ENCODE data around the gene FOXC1. TPM values are rescaled to one million over a fixed set of nuclear protein-coding genes. Genes with fewer than 3 reads are reported as not detected.

The FOXC1 gene
- total RNA-seq, 1 experiment from 2014 or later = 10.2 TPM

DNA sequence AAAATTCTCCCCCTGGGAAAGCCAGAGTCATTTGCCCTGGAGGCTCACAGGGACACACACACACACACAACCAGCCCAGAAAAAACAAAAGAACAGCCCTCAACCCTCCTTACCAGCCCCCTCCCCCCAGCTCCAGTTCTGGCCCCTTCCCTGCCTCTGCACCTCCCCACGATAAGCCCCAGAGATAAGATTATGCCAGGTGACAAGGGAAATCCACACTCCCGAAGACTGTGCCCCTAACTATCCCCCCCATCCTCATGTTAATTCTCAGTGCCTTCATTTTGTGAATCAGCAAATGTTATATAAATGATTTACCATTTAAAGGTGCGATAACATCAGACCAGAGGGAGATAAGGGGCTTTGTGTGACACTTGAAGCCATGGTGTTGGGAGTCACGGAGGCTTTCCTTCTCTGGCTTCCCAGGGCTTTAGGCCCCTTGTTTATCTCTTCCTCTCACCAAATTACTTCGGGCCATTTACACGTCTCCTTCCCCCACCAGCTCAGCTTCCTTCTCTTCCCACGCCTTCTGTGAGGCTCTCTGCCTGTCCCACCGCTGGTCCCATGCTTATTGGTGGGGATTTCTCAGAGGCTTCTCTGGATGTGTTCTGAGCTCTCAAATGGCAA, 12.5 kb upstream of the FOXC1 start:
- DNase-seq (ENCODE audit: low spot score) = no peak
- in situ Hi-C loops (cut with HindIII; ENCODE audit: low sequenced_read_pairs) = no loop called here

DNA sequence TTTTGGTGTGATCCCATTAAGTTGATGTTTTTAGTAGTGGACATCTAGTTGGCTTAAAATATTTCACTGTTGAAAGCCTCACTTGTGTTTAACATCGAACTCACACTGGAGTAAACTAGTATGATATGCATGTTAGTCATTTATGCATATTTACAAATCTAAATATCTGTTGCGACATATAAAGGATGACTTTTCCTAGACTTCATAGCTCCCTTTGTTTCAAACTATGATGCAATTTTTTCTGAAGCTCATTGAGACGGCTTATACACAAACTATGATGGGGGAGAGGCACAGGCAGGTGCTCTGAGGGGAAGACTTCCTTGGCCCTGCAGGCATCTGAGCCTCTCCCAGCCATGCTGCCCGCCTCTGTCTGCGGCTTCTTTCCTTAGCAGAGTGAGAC, 11.8 kb upstream of the FOXC1 start:
- DNase-seq (ENCODE audit: low spot score) = no peak
- in situ Hi-C loops (cut with HindIII; ENCODE audit: low sequenced_read_pairs) = no loop called here

DNA sequence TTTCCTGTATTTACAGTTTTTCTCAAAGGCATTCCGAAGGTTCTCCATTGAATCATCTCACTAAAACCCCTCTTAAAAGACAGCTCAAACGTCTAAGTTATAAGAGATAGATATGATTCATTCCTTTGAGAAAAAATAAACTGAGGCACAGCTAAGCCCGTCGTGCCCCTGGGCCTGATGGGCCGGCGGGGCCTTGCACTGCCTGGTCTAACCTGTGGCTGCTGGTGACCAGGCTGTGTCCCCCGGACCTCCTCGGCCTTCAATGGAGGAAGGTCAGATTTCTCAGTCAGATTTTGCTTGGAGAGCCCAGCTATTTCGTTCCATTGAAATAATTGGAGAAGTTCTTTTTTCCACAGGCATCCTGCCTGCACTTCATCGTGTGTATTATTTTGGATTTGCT, 11.3 kb upstream of the FOXC1 start:
- in situ Hi-C loops (cut with HindIII; ENCODE audit: low sequenced_read_pairs) = no loop called here
- DNase-seq (ENCODE audit: low spot score) = no peak

DNA sequence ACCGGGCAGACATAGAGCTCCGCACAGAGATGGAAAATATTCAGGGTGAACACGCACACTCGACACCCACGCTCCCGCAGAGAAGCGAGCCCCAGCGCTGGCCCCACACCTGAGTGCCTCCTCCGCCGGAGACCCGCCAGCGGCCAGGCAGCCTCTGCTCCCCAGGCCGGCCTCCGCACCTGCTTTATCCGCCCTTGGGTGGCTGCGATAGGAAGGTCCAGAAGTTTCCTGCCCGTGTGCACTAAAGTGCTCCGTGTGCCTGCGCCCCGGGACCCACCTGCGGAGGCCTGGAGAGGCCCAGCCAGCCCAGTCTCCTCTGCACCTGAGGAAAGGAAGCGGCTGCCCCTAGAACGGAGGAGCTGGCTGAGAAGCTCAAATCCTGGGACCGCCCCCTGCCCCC, 10.8 kb upstream of the FOXC1 start:
- no peak for DNase-seq (ENCODE audit: low spot score)
- in situ Hi-C loops (cut with HindIII; ENCODE audit: low sequenced_read_pairs) = no loop called here

DNA sequence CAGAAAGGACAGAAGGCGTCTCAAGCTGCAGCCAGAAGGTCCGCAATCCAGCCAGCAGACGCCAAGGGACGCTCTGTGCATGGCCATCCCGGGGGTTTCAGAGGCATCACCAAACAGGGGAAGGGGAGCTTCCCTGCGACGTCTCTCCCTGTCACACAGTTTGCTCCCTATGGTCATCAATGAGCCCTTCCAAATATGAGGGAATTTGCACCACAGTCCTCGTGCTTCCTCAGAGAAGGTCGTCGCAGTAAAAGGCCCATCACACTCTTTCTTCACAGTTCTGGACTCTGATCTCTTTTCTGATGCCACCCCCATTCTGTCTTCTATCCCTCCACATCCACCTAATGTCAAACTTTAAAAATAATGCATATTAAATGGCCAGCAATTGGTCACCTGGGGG, 10.2 kb upstream of the FOXC1 start:
- in situ Hi-C loops (cut with HindIII; ENCODE audit: low sequenced_read_pairs) = no loop called here
- no peak for DNase-seq (ENCODE audit: low spot score)

DNA sequence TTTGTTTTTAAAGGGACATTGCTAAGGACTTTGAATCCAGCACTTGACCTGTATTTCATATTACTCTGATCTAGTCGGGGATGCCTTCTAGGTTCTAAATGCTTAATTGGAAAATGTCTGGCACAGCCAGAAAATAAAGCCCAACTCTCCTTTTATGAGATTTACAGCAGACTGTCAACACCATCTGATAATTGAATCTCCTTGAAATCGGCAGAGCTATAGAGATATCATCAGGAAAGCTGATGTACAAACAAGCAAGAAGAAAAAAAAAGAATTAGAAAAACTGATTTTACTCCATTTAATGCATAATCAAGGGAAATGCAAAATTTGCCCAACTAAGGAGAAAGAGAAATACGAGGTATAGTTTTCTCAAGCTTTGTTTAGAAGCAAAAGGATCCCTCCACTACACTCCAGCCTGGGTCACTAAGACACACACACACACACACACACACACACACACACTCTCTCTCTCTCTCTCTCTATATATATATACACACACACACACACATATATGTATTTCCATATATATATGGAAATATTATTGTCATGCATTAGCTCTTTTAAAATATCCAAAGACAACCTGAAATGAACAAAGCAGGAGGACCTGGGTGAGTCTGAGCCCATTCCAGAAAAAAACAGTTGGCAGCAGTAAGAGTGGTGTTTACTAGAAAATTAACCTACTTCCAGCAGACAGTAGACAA, 9.5 kb upstream of the FOXC1 start:
- no peak for DNase-seq (ENCODE audit: low spot score)
- in situ Hi-C loops (cut with HindIII; ENCODE audit: low sequenced_read_pairs) = no loop called here

DNA sequence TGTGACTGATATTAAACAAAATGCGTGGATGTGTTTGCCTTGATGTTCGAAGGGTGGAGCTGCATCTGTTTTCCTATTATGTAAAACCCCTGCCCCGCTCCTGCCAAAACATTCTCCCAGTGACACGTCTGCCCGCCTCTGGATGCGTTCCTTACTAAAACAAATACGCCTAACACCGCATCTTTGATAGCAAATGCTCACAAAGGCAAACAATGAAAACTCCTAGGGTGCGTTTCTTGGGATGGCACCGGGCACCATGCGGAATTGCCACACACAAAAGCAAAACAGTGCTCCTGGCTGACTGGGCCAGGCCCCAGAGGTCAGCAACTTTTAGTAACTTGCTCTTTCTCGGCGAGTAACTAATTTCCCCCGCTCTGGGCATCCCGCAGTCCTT, 9.0 kb upstream of the FOXC1 start:
- DNase-seq (ENCODE audit: low spot score) = no peak
- in situ Hi-C loops (cut with HindIII; ENCODE audit: low sequenced_read_pairs) = no loop called here

DNA sequence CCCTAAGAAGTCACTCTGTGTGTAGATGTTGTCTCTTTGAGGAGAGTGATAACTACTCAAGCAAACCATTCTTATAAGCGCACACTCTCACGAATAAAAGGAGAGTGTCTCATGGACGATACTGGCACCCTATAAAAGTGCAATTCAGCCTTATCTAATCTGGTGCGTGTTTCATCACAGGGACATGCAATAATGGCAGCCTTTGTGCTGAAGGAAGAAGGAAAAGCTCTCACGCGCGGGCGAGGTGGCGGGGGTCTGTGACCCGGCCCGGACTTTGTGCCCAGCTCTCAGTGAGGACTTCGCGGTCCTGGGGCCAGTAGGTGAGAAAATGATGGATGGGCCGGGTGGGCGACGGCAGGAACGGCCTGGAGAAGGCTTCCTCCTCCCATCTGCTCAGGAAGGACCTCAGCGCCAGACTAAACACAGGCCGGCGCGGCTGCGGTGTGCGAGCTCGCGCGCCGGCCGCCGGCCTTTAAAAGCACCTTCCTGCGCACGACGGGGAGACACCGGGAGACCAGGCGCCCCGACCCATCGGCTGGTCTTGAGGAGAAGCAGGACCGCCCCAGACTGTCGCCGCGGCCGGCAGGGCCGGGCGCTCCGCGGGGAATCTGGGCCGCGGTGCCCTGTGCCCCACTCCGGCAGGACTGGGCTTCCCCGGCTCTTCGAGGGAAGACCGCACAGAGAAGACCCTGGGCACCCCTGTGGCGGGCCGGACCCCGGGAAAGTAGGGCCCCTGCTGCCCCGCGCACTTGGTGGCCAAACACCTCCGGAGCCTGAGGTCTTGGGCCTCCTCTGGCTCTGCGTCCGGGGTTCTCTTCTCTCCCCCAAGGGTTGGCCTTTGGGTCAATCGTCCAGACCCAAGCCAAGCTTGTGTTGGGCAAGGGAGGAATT, 8.3 kb upstream of the FOXC1 start:
- no peak for DNase-seq (ENCODE audit: low spot score)
- in situ Hi-C loops (cut with HindIII; ENCODE audit: low sequenced_read_pairs) = no loop called here

DNA sequence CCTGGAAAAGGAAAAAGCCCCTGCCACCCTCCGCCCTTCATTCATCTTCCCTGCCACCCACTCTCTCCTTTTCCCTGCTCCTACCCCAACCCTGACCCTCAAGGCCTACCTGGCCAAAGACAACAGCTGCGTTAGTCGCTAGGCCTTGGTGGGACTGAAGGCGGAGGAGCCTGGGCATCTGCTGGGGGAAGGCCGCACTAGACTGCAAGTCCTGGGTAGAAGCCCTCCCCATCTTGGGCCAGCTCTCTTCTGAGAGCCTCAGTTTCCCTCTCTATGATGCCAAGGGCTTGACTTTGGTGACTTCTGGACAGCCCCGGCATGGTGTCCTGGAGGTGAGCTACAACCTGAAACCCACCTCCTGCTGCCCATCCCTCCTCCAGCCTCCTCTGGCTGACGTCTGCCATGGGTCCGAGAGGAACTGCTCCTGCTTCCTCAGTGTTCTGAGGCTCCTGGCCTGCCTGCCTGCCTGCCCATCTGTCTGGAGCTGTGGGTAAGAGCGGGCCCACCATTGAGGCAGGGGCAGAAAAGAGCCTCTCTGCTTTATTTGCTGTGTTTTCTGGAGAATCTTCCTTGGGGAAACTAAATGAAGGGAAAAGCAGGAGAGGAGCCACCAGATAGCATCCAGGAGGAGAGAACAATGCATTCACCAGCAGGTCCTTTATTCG, 7.5 kb upstream of the FOXC1 start:
- in situ Hi-C loops (cut with HindIII; ENCODE audit: low sequenced_read_pairs) = no loop called here
- DNase-seq (ENCODE audit: low spot score) = no peak

DNA sequence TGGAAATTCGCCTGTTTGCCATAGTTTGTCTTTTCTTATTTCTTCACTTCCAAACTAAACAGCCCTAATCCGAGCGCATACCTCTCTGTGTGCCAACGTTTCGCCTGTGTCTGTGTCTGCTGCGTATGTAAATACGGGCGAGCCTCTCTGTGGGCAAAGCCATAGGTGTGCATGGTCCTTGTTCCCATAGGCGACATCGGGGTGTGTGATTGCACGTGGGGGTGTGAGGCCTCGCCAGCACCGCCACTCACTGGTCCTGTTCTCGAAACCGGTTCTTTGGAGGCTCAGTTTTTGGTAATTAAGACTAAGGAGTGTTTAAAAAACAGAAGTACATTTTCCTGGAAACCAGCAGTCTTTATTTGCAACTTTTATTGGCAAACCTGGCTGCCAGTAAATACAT, 6.0 kb upstream of the FOXC1 start:
- DNase-seq (ENCODE audit: low spot score) = no peak
- in situ Hi-C loops (cut with HindIII; ENCODE audit: low sequenced_read_pairs) = no loop called here

DNA sequence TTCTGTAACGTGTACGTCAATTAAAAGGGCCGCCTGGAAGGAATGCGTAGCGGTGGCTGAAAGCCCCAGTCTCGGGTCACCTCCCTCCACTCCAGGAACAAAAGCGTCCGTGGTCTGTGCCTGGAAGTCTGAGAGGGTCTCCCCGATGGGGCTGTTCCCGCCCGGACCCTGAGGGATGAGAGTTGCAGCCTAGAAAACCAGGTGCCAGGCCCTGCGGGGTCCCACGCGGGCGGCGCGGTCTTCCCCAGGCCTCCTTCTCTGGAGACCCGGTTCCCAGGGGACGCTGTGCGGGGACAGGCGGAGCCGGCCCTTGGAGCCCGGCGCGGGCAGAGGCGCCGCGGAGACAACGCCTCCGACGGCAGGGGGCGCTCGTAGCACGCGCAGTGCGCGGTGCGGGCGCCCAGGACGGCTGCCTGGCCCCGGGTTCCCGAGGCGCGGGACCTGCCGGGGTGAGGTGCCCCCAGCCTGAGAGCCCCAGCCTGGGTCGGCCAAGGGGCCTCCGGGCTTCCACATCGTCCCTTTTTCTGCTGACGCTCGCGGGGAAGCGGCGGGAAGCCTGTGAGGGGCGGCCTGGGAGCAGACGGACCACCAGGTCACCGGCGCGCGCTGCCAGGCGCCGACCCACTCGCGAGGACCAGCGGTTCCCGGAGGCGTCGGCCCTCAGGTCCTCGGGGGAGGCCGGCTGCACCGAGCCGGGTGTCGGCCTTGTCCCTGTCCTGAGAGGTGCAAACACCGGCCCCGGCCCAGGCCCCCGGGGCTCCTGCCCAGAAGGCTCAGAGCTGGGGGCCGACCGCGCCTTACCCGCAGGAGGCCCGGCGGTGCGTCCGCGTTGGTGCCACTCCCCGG, 5.3 kb upstream of the FOXC1 start:
- in situ Hi-C loops (cut with HindIII; ENCODE audit: low sequenced_read_pairs) = no loop called here
- peak; percentile 33 for DNase-seq (ENCODE audit: low spot score)

DNA sequence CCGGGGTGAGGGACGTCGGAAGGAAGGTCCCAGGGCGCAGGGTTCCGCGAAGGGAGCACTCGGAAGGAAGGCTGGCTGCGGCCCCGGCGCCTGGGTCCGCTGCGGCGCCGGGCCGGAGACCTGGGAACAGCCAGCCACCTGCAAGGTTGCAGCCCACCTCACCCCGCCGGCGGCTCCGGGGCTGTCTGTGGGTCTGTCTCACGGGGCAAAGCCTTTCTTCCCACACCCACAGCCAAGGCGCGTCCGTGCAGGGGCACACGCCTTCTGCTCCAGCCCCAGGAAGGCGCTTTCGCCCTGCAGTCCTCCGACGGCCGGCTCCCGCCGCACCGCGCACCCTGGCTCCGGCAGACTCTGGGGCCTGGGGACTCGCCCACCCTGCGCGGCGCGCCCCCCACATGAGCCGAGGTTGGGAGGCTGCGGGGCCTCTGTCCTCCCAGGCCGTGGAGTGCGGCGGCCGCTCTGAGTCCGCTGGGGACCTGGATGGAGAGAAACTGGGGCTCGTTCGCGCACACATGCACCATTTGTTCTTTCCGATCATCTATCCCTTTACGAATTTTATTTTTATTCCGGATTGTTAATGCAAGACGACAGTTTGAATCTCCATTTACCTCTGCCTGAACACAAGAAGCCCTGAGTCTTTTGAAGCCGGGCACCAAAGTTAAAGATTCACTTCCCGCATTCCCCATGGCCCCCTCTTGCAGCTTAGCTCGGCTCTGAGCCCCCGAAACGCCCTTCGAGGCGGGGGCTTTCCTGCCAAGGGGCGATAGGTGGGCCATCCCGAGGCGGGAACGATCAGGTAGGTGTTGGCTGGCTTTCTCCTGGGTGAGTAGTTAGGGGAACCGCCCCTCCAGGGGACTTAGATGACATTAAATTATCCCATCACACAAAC, 4.5 kb upstream of the FOXC1 start:
- in situ Hi-C loops (cut with HindIII; ENCODE audit: low sequenced_read_pairs) = no loop called here
- no peak for DNase-seq (ENCODE audit: low spot score)

DNA sequence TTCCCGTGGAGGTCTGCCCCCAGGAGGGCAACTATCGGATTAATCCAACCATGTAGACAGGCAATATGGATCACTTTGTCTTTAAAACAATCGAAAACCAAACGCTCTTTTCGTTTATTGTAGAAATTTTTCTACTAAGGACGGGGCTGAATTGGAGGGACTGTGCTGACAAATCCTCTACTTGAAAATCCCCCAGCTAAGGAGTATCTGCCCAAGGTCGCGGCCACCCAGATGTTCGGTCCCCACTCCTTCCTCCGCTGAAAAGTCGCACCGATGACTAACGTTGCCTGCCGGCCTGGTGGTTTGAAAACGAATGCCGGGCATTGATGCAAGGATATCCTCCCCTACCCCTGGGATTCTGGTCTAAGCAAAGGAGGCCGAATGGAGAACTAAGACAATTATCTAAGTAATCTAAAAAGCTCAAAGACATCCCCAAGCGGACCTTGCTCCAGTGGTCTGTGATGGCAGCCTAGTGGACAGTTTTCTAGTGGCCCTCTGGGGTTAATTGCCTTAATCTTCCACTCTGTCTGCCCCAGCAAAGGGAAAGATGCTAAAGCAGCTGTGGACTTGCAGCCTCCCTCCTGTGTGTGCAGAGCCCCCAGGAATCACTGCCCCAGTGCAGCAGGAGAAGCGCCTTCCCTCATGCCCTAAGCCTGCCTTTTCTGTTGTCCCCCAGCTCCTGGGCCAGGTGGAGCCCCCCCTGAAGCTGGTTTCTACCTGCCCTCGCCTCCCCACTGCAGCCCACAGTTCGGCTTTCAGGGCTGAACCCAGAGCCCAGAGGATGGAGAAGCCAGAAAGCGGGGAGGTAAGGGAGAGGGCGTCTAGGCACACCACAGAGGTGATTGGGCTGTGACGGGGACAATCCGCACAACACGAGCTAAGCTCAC, 3.6 kb upstream of the FOXC1 start:
- in situ Hi-C loops (cut with HindIII; ENCODE audit: low sequenced_read_pairs) = no loop called here
- no peak for DNase-seq (ENCODE audit: low spot score)

DNA sequence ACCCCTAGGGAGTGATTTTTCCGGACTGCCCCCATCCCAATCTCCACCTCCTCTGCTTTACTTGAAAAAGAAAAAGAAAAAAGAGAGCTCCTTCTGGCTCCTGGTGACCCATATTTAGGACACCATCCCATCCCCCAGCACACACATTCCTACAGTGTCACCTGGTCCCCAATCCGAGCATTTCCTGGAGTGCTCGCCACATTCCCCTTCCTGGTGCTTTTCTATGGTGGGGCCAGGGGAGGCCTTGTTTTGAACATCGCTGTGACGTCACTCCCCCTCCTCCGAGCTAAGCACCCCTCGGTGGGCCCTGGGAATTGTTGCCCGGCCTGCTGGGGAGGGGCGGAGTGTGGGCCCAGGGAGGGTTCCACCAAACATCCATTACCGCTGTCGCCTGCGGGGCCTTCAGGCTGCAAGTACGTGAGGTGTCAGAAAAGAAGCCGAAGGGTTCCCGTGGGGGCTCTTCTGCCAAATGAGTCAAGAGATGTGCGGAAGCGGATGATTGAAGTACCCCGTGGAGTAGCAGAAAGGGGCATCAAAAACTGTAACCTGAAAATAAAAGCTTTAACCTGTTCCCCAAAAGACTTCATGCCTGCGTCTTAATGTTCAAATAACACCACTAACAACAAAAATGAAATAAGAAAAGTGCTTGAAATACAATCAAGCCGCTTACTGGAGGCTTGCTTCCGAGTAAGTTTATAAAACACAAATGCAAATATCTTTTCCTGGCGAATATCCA, 2.8 kb upstream of the FOXC1 start:
- in situ Hi-C loops (cut with HindIII; ENCODE audit: low sequenced_read_pairs) = no loop called here
- no peak for DNase-seq (ENCODE audit: low spot score)

DNA sequence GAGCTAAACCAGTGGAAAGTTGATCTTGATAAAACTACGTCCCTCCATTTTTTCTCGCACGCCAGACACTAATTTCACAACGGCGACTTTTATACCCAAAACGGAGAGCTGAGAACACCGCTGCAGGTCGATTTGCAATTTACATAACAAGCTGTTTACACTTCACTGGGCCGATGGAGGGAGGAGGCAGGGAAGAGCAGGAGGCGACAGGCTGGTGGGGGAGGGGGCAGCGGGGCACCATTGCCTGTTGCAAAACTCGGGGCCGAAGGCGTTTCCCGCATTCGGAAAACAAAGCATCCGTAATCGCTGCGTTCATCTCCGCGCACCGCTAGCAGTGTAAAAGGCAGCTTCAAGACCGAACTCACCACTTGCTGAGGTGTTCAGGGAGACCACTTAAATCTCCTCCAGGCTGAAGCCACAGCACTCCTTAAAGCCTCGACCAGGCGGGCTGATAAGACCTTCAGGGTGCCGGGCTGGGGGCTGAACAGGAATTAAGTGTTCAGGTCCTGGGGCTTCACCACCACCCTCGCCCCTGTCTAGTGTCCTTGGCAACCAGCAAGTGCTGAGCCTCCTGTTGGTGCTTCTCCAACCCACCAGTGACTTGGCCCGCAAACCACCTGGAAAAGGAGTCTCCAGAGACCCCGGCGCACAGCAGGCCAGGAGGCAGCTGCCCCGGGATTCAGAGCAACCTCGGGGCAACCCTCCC, 2.0 kb upstream of the FOXC1 start:
- no peak for DNase-seq (ENCODE audit: low spot score)
- in situ Hi-C loops (cut with HindIII; ENCODE audit: low sequenced_read_pairs) = no loop called here

All from G401 (cell line).